ENCODE results near the gene MYRFL.

The MYRFL gene

DNA sequence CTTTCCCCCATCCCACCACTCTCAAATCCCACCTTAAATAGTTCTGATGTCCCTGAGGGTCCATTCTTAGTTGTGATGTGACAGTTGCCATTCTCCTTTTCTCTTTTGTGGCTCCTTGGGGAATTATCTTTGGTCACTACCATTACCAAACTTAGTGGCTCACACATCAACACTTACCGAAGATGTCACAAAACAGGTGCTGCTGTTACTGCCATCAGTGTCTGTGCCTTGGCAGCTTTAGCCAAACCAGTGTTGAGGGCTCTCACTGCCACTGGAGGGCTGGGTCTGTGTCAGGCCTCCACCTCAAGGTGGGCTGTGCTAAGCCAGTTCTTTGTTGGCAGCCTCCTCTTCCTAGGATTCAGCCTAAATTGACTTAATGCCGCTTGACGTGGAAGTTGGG is 144.0 kb downstream of the MYRFL start:
- Histone ChIP-seq H3K79me2 (ENCODE audit: control insufficient read depth, low read length) (no peaks in the 10 kb centered on the region), H3K27ac (ENCODE audit: low read depth, low read length) (no peak overlapping the region), H3K9me2 (replicated peaks; ENCODE audit: control insufficient read depth, low read length) (no peaks in the 10 kb centered on the region), H3K27me3 (ENCODE audit: control insufficient read depth, low read length) (no peaks in the 10 kb centered on the region), H3K36me3 (ENCODE audit: control insufficient read depth, low read length) (no peaks in the 10 kb centered on the region), H3K9me3 (ENCODE audit: control insufficient read depth, insufficient read depth, low read length) (no peaks in the 10 kb centered on the region), H3F3A (ENCODE audit: control insufficient read depth, insufficient read depth) (no peaks in the 10 kb centered on the region), H4K20me1 (ENCODE audit: control insufficient read depth, insufficient read depth, low read depth, low read length) (no peaks in the 10 kb centered on the region), H3K4me3 (ENCODE audit: low read length) (no peak overlapping the region), H3K4me1 (ENCODE audit: control insufficient read depth, low read length) (peaks cover 14% of the 10 kb centered on the region), H3K4me2 (ENCODE audit: low read length) (no peak overlapping the region)
- TF ChIP-seq, protein P1, sequence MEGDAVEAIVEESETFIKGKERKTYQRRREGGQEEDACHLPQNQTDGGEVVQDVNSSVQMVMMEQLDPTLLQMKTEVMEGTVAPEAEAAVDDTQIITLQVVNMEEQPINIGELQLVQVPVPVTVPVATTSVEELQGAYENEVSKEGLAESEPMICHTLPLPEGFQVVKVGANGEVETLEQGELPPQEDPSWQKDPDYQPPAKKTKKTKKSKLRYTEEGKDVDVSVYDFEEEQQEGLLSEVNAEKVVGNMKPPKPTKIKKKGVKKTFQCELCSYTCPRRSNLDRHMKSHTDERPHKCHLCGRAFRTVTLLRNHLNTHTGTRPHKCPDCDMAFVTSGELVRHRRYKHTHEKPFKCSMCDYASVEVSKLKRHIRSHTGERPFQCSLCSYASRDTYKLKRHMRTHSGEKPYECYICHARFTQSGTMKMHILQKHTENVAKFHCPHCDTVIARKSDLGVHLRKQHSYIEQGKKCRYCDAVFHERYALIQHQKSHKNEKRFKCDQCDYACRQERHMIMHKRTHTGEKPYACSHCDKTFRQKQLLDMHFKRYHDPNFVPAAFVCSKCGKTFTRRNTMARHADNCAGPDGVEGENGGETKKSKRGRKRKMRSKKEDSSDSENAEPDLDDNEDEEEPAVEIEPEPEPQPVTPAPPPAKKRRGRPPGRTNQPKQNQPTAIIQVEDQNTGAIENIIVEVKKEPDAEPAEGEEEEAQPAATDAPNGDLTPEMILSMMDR (IDR thresholded peaks at IDR 0.05; ENCODE audit: low read depth, low read length, poor library complexity, severe bottlenecking), result no peak
- no peak for TF ChIP-seq EZH2phosphoT487 (IDR thresholded peaks at IDR 0.05; ENCODE audit: borderline replicate concordance, low read length)

DNA sequence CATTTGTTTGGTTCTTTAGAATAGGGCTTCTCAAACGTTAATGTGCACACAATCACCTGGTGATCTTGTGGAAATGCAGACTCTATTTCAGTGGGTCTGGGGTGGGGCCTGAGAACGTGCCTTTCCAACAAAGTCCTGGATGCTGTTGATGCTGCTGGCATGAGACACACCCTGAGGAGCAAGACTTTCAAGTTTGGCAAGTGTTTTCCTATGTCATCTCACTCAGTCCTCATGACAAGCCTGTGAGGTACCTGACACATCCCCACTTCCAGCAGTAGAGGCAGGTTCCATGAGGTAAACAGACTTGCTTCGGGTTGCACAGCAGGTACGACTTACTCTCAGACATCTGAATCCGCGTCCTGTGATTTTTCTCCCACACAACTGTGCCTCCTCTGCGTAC is 147.1 kb downstream of the MYRFL start:
- Histone ChIP-seq H3F3A (ENCODE audit: control insufficient read depth, insufficient read depth) (no peaks in the 10 kb centered on the region), H3K27me3 (ENCODE audit: control insufficient read depth, low read length) (no peaks in the 10 kb centered on the region), H3K27ac (ENCODE audit: low read depth, low read length) (no peak overlapping the region), H3K9me3 (ENCODE audit: control insufficient read depth, insufficient read depth, low read length) (no peaks in the 10 kb centered on the region), H3K9me2 (replicated peaks; ENCODE audit: control insufficient read depth, low read length) (no peaks in the 10 kb centered on the region), H3K4me3 (ENCODE audit: low read length) (no peak overlapping the region), H3K4me2 (ENCODE audit: low read length) (no peak overlapping the region), H3K79me2 (ENCODE audit: control insufficient read depth, low read length) (no peaks in the 10 kb centered on the region), H4K20me1 (ENCODE audit: control insufficient read depth, insufficient read depth, low read depth, low read length) (no peaks in the 10 kb centered on the region), H3K36me3 (ENCODE audit: control insufficient read depth, low read length) (no peaks in the 10 kb centered on the region), H3K4me1 (ENCODE audit: control insufficient read depth, low read length) (no peaks in the 10 kb centered on the region; the same call in 1 of the 2 replicates)
- TF ChIP-seq, protein P1 (IDR thresholded peaks at IDR 0.05; ENCODE audit: low read depth, low read length, poor library complexity, severe bottlenecking), result no peak
- TF ChIP-seq EZH2phosphoT487 (IDR thresholded peaks at IDR 0.05; ENCODE audit: borderline replicate concordance, low read length), result no peak

DNA sequence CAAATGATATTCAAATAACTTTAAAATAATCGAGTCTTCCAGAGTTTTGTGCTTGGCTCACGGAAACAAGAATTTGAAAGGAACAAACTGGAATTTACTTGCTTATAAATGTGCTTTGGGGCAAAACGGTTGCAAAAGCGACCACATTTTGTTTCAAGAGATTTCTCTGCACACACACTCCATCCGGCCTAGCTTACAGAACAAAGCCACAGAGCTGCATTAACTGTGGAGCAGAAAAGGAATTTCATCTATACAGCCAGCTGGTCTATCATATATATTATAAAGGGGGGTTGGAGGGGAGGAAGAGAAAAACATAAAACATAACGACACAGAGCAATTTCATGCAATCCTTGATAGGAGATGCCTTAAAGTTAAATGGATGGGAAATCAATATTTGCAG is 153.0 kb downstream of the MYRFL start:
- H3K79me2 ChIP-seq (ENCODE audit: control insufficient read depth, low read length), result no peaks in the 10 kb centered on the region
- H3K9me2 ChIP-seq (replicated peaks; ENCODE audit: control insufficient read depth, low read length), result no peaks in the 10 kb centered on the region
- H3K27ac ChIP-seq (ENCODE audit: low read depth, low read length), result no peak overlapping the region
- H3F3A ChIP-seq (ENCODE audit: control insufficient read depth, insufficient read depth), result no peaks in the 10 kb centered on the region
- no peaks in the 10 kb centered on the region for H3K36me3 ChIP-seq (ENCODE audit: control insufficient read depth, low read length)
- no peaks in the 10 kb centered on the region for H3K27me3 ChIP-seq (ENCODE audit: control insufficient read depth, low read length)
- H3K4me2 ChIP-seq (ENCODE audit: low read length), result no peak overlapping the region
- H3K4me3 ChIP-seq (ENCODE audit: low read length), result no peak overlapping the region
- peaks cover 6% of the 10 kb centered on the region; the same call in 1 of the 2 replicates for H3K4me1 ChIP-seq (ENCODE audit: control insufficient read depth, low read length)
- peaks cover 5% of the 10 kb centered on the region; the same call in 1 of the 2 replicates for H3K9me3 ChIP-seq (ENCODE audit: control insufficient read depth, insufficient read depth, low read length)
- TF ChIP-seq, protein P1 (IDR thresholded peaks at IDR 0.05; ENCODE audit: low read depth, low read length, poor library complexity, severe bottlenecking), result no peak
- no peak for TF ChIP-seq EZH2phosphoT487 (IDR thresholded peaks at IDR 0.05; ENCODE audit: borderline replicate concordance, low read length)
- no peaks in the 10 kb centered on the region for H4K20me1 ChIP-seq (ENCODE audit: control insufficient read depth, insufficient read depth, low read depth, low read length)

Data from DOHH2 (cell line).